Neural cell (in vitro differentiated cells): ENCODE data around the gene RERE. TPM values are rescaled to one million over a fixed set of nuclear protein-coding genes. Genes with fewer than 3 reads are reported as not detected.

Source experiments
- H2AFZ ChIP-seq: fragments of 200-600, 300-800 bp; sonication (generic), shearing (Covaris generic); 2 replicates; pipeline ENCODE4 v1.6.0; 2014; ENCODE audit warnings: low read depth, mild to moderate bottlenecking, antibody characterized with exemption, low read length, moderate library complexity
- H3F3A ChIP-seq: fragments of 200-600 bp; shearing (Covaris generic); 2 replicates; pipeline ENCODE4 v1.6.1; 2016; ENCODE audit warnings: mild to moderate bottlenecking, moderate library complexity, mixed read lengths, antibody characterized with exemption, low read length; ENCODE audit not compliant: insufficient read depth, poor library complexity, severe bottlenecking
- H3K27ac ChIP-seq: fragments of 200-600, 300-800 bp; sonication (generic), shearing (Covaris generic); 2 replicates; pipeline ENCODE4 v1.5.1; 2014; ENCODE audit warnings: mild to moderate bottlenecking, low read length, moderate library complexity
- H3K27me3 ChIP-seq: fragments of 300-800, 200-600 bp; sonication (generic), shearing (Covaris generic); 2 replicates; pipeline ENCODE4 v1.6.0; 2014; ENCODE audit warnings: mild to moderate bottlenecking, low read depth, low read length, moderate library complexity; ENCODE audit not compliant: insufficient read depth
- H3K36me3 ChIP-seq: fragments of 300-800, 200-600 bp; sonication (generic), shearing (Covaris generic); 2 replicates; pipeline ENCODE4 v1.5.1; 2014; ENCODE audit warnings: mild to moderate bottlenecking, antibody characterized with exemption, low read length, moderate library complexity; ENCODE audit not compliant: insufficient read depth
- H3K4me2 ChIP-seq: fragments of 300-800, 200-600 bp; sonication (generic), shearing (Covaris generic); 2 replicates; pipeline ENCODE4 v1.6.0; 2014; ENCODE audit warnings: mild to moderate bottlenecking, low read length
- H3K4me3 ChIP-seq: fragments of 300-800, 200-600 bp; sonication (generic), shearing (Covaris generic); 2 replicates; pipeline ENCODE4 v1.5.1; 2014; ENCODE audit warnings: mild to moderate bottlenecking, low read length, moderate library complexity
- H3K79me2 ChIP-seq: fragments of 200-600 bp; shearing (Covaris generic); replicated peaks from 2 replicates; pipeline ENCODE4 v1.6.0; 2014; ENCODE audit warnings: mild to moderate bottlenecking, low read length, moderate library complexity; ENCODE audit not compliant: insufficient read depth
- H3K9ac ChIP-seq: fragments of 300-800, 200-600 bp; sonication (generic), shearing (Covaris generic); 2 replicates; pipeline ENCODE4 v1.6.1; 2016; ENCODE audit warnings: mild to moderate bottlenecking, low read length, mixed read lengths
- H3K9me2 ChIP-seq: fragments of 200-600 bp; shearing (Covaris generic); 2 replicates; pipeline ENCODE4 v1.6.1; 2016; ENCODE audit warnings: mild to moderate bottlenecking, low read length, mixed read lengths; ENCODE audit not compliant: insufficient read depth
- H3K9me3 ChIP-seq: fragments of 200-600, 300-800 bp; sonication (generic), shearing (Covaris generic); 2 replicates; pipeline ENCODE4 v1.6.1; 2016; ENCODE audit warnings: mild to moderate bottlenecking, mixed run types, low read length, moderate library complexity, mixed read lengths
- H4K20me1 ChIP-seq: fragments of 200-600 bp; shearing (Covaris generic); 2 replicates; pipeline ENCODE4 v1.6.1; 2016; ENCODE audit warnings: mild to moderate bottlenecking, mixed run types; ENCODE audit not compliant: insufficient read depth
- CTCF ChIP-seq: fragments of 450-650 bp; IDR thresholded peaks from 2 replicates; pipeline ENCODE4 v1.5.1; 2014; ENCODE audit warnings: antibody characterized with exemption, mild to moderate bottlenecking, moderate library complexity; ENCODE audit not compliant: poor library complexity, severe bottlenecking
- EP300 ChIP-seq: fragments of 450-650 bp; conservative IDR thresholded peaks from 2 replicates; pipeline ENCODE4 v1.6.1; 2014; ENCODE audit warnings: antibody characterized with exemption, mild to moderate bottlenecking, moderate library complexity; ENCODE audit not compliant: poor library complexity, severe bottlenecking
- EZH2 ChIP-seq: fragments of 200-600, 300-800 bp; shearing (Covaris generic), sonication (generic); IDR thresholded peaks from 2 replicates; pipeline ENCODE4 v1.6.1; 2014; ENCODE audit warnings: antibody characterized with exemption, low read length, borderline replicate concordance, mild to moderate bottlenecking; ENCODE audit not compliant: insufficient read depth, poor library complexity, severe bottlenecking
- MXI1 ChIP-seq: fragments of 450-650 bp; conservative IDR thresholded peaks from 2 replicates; pipeline ENCODE4 v1.6.1; 2014; ENCODE audit warnings: antibody characterized with exemption, mild to moderate bottlenecking; ENCODE audit not compliant: poor library complexity, severe bottlenecking
- POLR2AphosphoS5 ChIP-seq: IDR thresholded peaks from 2 replicates; pipeline ENCODE4 v1.6.1; 2012
- RAD21 ChIP-seq: fragments of 450-650 bp; conservative IDR thresholded peaks from 2 replicates; pipeline ENCODE4 v1.6.1; 2014; ENCODE audit warnings: antibody characterized with exemption, mild to moderate bottlenecking, moderate library complexity
- REST ChIP-seq: IDR thresholded peaks from 2 replicates; pipeline ENCODE4 v1.6.1; 2012; ENCODE audit warnings: borderline replicate concordance
- SMC3 ChIP-seq: fragments of 450-650 bp; conservative IDR thresholded peaks from 2 replicates; pipeline ENCODE4 v1.6.1; 2014; ENCODE audit warnings: antibody characterized with exemption, mild to moderate bottlenecking, moderate library complexity; ENCODE audit not compliant: poor library complexity
- TAF1 ChIP-seq: IDR thresholded peaks from 2 replicates; pipeline ENCODE4 v1.6.1; 2012; ENCODE audit warnings: low read depth
- polyA plus RNA-seq: library from polyadenylated mRNA; depleted of rRNA; stranded (reverse); fragments of >200 nt; gene quantifications from 2 replicates; pipeline ENCODE4 v1.2.3, GENCODE V29; 2014

Gene RERE
- polyA plus RNA-seq, 1 donor from 2014 or later, result 21.0 TPM

GRCh38 chr1:8776104-8776503 lies 41.3 kb downstream of the RERE start:
- Histone ChIP-seq H3K9me2 (no peaks in the 10 kb centered on the region), H3K4me3 (no peak overlapping the region)

GRCh38 chr1:8767006-8767405 lies 50.4 kb downstream of the RERE start:
- H3K79me2 ChIP-seq, result peaks cover 88% of the 10 kb centered on the region
- H2AFZ ChIP-seq, result no peak overlapping the region
- H3K27ac ChIP-seq, result no peak overlapping the region
- H3K4me2 ChIP-seq, result no peak overlapping the region
- H3K9ac ChIP-seq, result no peak overlapping the region
- no peaks in the 10 kb centered on the region for H3K9me3 ChIP-seq
- no peaks in the 10 kb centered on the region for H3K36me3 ChIP-seq
- no peak overlapping the region for H3K4me3 ChIP-seq
- peaks cover 1% of the 10 kb centered on the region for H4K20me1 ChIP-seq
- H3K27me3 ChIP-seq, result no peaks in the 10 kb centered on the region
- H3K9me2 ChIP-seq, result no peaks in the 10 kb centered on the region
- H3F3A ChIP-seq, result no peaks in the 10 kb centered on the region
- no peak for TF ChIP-seq REST
- TF ChIP-seq MXI1, result no peak
- TF ChIP-seq POLR2AphosphoS5, result no peak
- no peak for TF ChIP-seq RAD21
- TF ChIP-seq CTCF, result no peak
- TF ChIP-seq EZH2, result no peak
- TF ChIP-seq TAF1, result no peak

More at GRCh38 chr1:8776104-8776503, 41.3 kb downstream of the RERE start:
- Histone ChIP-seq H3K36me3 (no peaks in the 10 kb centered on the region), H2AFZ (no peak overlapping the region), H4K20me1 (peaks cover 4% of the 10 kb centered on the region), H3K9ac (no peak overlapping the region), H3K27me3 (no peaks in the 10 kb centered on the region), H3K79me2 (peaks cover 83% of the 10 kb centered on the region), H3F3A (no peaks in the 10 kb centered on the region), H3K4me2 (no peak overlapping the region), H3K9me3 (no peaks in the 10 kb centered on the region), H3K27ac (no peak overlapping the region)
- TF ChIP-seq SMC3 (no peak), POLR2AphosphoS5 (no peak), EP300 (no peak), RAD21 (no peak), REST (no peak), CTCF (no peak), EZH2 (no peak), TAF1 (no peak), MXI1 (no peak)
